GM19463 (cell line): ENCODE results near the gene RNU6-1.

ENCODE experiments used
- ATAC-seq: cut with Tn5 transposase; IDR thresholded peaks from one replicate; pipeline ENCODE4 v1.9.1; 2021; ENCODE audit warnings: mild to moderate bottlenecking, moderate library complexity; ENCODE audit not compliant: unreplicated experiment

Gene RNU6-1

DNA sequence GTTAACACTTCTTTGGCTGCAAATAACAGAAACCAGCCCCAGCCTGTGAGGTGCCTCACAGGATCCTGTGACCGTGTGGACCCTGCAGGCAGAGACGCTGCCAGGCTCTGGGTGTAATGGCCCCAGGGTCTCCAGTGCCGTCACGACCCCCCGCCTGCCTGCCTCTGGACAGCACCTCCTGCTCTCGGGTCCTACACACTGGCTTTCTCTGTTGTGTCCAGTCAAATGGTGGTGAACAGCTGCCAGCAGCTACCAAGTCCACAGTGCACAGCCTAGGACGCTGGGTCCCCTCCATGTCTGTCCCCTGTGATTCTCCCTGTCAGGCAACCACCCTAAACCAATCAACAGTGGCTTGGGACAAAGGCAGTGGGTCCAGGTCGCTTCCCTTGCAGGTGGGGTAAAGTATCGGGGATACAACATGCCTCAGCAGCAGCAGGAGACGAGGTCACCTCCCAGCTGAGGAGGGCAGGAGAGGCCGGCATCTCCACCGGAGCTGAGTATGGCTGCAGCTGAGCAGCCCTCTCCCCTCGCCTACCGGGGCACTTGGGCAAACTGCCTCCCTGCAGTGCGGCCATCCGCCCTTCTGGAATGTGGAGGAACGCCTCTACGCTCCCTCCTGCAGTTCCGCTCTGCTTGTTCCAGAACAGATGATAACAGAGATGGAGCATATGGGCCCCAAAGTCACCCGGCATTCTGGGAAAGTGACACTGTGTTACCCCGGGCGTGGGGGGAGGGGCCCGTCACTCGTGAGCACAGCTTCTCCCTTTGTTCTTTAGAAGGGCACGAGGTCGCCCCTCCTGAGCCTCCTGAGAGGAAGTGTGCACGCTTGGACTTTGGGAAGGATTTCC, 35.6 kb downstream of the RNU6-1 start:
- ATAC-seq, result no peak

DNA sequence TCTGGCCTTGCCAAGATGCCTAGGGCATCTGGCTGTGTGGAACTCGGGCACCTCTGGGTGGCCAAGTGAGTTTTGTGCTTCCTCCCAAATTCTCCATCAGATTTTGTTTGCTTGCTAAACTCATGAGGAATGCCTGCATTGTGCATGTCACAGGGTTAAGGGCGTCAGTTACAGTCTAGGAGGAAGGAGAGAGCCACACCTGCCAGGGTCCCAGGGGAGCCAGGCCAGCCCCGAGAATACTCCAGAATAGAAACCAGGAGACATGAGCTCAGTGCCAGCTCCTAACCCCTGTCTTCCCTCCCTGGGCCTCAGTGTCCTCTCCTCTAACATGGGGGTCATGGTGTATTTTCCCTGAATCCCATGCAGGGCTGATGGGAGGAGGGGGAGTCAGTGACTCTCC, 36.5 kb downstream of the RNU6-1 start:
- no peak for ATAC-seq

- no peak for ATAC-seq
Measured at GRCh38 chr15:67801926-67802914, 37.6 kb downstream of the RNU6-1 start.

DNA sequence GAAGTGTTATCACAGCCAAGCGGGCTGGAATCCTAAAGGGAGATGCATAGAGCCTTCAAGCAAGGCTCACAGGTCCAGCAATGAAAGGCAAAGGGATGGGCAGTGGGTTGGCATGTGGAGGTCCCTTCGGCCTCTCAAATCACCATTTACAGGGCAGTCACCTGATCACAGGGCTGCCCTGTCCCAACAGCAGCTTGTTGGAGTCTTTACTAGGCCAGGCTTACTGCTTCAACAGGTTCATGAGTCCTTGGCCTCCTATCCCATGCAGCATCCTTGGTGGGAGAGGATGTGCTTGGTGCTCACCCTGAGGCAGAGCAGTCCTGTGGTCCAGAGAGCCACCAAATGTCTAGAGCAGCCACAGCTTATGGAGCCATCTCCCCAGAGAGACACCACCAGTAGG, 38.7 kb downstream of the RNU6-1 start:
- no peak for ATAC-seq

- ATAC-seq, result no peak
Measured at GRCh38 chr15:67799801-67800205, 40.0 kb downstream of the RNU6-1 start.

GRCh38 chr15:67796196-67797127, 43.4 kb downstream of the RNU6-1 start:
- no peak for ATAC-seq

DNA sequence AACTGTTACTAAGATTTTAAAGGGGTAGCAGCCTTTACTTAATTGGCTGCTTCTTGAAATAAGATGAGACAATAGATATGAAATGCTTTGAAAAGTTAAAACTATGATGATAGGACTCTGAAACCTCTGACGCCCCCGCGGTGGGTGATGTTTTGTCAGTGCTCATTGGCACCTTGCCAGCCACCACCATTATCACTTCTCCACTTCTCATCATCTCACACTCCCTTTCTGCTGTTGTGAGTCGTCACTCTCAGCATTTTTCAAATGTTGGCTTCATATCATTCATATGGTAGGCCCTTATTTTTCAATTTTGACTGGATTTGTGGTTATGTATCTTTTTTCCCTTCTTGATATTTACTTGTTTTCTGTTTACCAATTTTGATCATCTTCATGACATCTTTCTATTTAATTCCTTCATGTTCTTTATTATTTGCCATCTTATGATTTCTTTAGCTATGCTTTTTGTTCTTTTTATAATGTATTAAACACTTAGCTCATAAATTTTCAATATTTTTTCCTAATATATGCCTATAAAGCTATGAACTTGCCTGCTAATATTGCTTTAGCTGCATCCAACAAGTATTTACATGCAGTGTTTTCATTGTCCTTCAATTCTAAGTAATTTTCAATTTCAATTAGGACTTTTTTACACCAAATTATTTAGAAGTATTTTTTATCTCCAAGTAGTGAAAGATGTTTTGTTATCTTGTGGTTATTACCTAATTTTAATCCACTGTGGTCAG, 44.8 kb downstream of the RNU6-1 start:
- no peak for ATAC-seq

- ATAC-seq, result no peak
Measured at GRCh38 chr15:67792250-67792942, 47.4 kb downstream of the RNU6-1 start.

- ATAC-seq, result no peak
Measured at GRCh38 chr15:67790610-67791319, 49.1 kb downstream of the RNU6-1 start.
